Bronchial epithelial cell (primary cell): ENCODE results near the gene C5orf22. TPM values are rescaled to one million over a fixed set of nuclear protein-coding genes. Genes with fewer than 3 reads are reported as not detected.
"Not testable (repeated sequence)": the region's sequence is repeated elsewhere in the genome, so short reads cannot be mapped to it uniquely, and the experiment has no call there.

ENCODE experiments used
- DNase-seq: peaks from one replicate; pipeline ENCODE4 v3.0.0-alpha.2; 2010; ENCODE audit warnings: low read depth
- FAIRE-seq: peaks from 2 replicates; lab custom pipeline; 2011; peaks lifted over from hg19 to GRCh38; lab: Jason Lieb, UNC
- H3K27me3 ChIP-seq: 2 replicates; pipeline ENCODE4 v1.5.1; 2011; ENCODE audit warnings: low read length; ENCODE audit not compliant: control insufficient read depth, insufficient read depth
- H3K36me3 ChIP-seq: 2 replicates; pipeline ENCODE4 v1.5.1; 2011; ENCODE audit warnings: low read length; ENCODE audit not compliant: control insufficient read depth, insufficient read depth
- H3K4me3 ChIP-seq: 2 replicates; pipeline ENCODE4 v1.5.1; 2011; ENCODE audit warnings: mild to moderate bottlenecking, low read depth, low read length, control low read depth
- total RNA-seq: library from RNA; depleted of rRNA; stranded (reverse); fragments of >200 nt; gene quantifications from 2 replicates; pipeline ENCODE4 v1.2.1, GENCODE V29; 2014
- TF ChIP-seq, protein P1 (sequence below): IDR thresholded peaks from 2 replicates; pipeline ENCODE4 v1.5.1; 2011; ENCODE audit warnings: mild to moderate bottlenecking, moderate library complexity, low read length, control low read depth, inconsistent platforms; ENCODE audit not compliant: insufficient read depth, severe bottlenecking

C5orf22 gene
- total RNA-seq, 1 donor from 2014 or later: 15.5 TPM

DNA sequence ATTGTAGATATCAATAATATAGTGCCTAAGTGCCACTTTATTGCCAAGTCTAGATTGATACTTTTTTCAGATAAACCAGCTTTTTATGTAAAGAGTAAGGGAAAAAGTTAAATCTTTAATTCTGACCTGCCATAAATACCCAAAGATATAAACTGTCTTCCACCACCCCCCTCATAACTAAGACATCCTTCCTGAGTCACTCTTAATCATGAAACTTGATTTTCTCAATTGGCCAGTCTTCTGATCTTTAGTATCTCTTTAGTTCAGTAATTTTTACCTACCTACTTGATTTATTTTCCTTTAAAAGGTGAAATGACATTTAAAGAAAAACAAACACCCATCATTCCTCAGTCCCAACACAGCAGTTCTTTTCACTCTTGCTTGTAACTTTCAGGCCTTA, 21.8 kb downstream of the C5orf22 start:
- Histone ChIP-seq H3K4me3 (no peak overlapping the region), H3K36me3 (peaks cover 3% of the 10 kb centered on the region), H3K27me3 (no peaks in the 10 kb centered on the region)
- TF ChIP-seq, protein P1, sequence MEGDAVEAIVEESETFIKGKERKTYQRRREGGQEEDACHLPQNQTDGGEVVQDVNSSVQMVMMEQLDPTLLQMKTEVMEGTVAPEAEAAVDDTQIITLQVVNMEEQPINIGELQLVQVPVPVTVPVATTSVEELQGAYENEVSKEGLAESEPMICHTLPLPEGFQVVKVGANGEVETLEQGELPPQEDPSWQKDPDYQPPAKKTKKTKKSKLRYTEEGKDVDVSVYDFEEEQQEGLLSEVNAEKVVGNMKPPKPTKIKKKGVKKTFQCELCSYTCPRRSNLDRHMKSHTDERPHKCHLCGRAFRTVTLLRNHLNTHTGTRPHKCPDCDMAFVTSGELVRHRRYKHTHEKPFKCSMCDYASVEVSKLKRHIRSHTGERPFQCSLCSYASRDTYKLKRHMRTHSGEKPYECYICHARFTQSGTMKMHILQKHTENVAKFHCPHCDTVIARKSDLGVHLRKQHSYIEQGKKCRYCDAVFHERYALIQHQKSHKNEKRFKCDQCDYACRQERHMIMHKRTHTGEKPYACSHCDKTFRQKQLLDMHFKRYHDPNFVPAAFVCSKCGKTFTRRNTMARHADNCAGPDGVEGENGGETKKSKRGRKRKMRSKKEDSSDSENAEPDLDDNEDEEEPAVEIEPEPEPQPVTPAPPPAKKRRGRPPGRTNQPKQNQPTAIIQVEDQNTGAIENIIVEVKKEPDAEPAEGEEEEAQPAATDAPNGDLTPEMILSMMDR: no peak
- no peak for FAIRE-seq
- DNase-seq: peak; percentile 30

DNA sequence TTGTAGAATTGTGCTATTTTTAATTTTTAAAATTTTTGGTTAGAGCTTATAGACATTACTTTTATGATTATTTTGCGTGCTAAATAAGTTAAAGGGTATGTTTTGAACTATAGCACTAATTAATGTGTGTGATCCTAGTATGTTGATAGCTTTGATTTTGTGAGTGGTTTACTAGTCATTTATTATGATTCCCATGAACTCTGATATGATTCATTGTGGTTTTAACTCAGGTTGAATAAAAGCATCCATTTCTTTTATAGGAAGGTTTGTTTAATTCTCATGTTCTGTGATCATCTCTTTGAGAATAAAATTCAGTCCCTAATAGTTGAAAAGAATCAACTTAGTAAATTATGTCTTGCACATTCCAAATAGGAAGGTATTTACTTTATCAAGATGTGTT, 22.5 kb downstream of the C5orf22 start:
- H3K27me3 ChIP-seq: no peaks in the 10 kb centered on the region
- H3K36me3 ChIP-seq: peaks cover 3% of the 10 kb centered on the region
- FAIRE-seq (no peak), DNase-seq (peak; percentile 26)
- no peak overlapping the region for H3K4me3 ChIP-seq
- TF ChIP-seq, protein P1: no peak

DNA sequence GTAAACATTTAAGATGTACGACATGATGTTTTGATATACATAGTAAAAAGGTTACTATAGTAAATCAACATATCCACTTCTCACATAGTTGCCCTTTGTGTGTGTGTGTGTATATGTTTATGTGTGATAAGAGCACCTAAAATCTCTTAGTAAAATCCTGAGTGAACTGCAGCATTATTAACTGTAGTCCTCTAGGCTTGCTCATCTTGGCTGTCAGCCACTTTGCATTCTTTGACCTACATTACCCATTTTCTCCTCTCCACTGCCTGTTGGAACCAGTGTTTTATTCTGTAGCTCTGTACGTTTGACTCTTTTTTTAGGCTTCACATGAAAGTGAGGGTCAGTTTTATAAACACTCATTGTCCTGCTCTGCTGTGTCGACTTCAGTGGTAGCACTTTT, 24.4 kb downstream of the C5orf22 start:
- FAIRE-seq (no peak), DNase-seq (no peak)
- H3K27me3 ChIP-seq: no peaks in the 10 kb centered on the region
- peaks cover 2% of the 10 kb centered on the region for H3K36me3 ChIP-seq
- TF ChIP-seq, protein P1: no peak
- no peak overlapping the region for H3K4me3 ChIP-seq

DNA sequence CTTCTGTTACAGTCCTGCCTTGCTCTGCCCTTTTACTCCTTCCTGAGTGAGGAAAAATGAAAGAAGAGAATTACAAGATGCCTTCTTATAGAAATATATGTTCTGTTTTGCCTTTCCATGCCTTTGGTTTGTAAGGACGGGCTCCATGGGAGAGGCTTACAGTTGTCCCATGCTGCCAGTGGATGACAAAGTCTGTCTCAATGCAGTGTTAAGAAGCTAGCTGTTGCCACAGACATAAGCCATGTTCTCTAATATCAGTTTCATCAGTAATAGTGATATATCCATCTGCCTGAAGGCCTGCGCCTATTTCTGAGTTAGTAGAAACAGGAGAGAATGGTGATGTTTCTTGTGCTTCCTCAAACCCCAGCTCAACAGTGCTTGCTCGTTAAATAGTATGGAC, 27.8 kb downstream of the C5orf22 start:
- H3K4me3 ChIP-seq: no peak overlapping the region
- DNase-seq (no peak), FAIRE-seq (no peak)
- TF ChIP-seq, protein P1: no peak
- no peaks in the 10 kb centered on the region for H3K27me3 ChIP-seq
- no peaks in the 10 kb centered on the region for H3K36me3 ChIP-seq

DNA sequence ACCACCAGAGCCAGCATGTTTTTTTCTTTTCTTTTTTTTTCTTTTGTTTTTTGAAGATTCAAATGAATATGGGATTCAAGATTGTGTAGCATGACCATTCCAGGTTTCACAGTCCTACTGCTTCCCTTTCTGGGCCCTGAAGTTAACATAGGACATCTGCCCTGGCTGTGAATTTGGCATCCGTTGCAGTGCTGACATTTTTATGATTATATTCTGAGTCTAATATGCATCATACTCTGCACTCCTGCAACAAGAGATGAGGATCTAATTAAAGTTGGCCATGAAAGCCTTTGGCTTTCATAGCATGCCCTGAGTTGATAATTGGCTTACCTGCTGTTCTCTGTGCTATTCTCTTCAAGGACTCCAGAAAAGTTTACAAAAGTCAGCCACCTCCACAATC, 29.8 kb downstream of the C5orf22 start:
- DNase-seq (no peak), FAIRE-seq (no peak)
- Histone ChIP-seq H3K36me3 (no peaks in the 10 kb centered on the region), H3K27me3 (no peaks in the 10 kb centered on the region), H3K4me3 (no peak overlapping the region)
- TF ChIP-seq, protein P1: no peak

DNA sequence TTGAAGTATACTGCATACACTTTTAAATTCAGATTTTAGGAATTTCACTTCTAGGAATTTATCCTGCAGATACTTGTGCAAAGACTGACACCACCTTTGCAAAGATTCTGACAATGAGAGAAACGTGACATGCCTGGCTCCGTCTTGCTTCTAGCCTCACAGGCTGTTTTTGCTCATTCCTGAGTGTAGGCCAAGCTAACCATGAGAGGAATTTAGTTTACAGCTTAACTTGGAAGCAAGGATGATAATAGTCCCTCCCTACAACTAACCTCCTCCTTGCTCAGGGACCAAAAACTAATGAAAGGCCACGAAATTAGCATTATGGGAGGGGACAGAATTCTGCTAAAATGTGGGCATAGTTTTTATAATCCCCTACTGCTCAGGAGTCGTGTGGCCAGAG, 31.1 kb downstream of the C5orf22 start:
- no peak for DNase-seq
- H3K4me3 ChIP-seq: no peak overlapping the region
- no peaks in the 10 kb centered on the region for H3K27me3 ChIP-seq
- TF ChIP-seq, protein P1: no peak
- H3K36me3 ChIP-seq: no peaks in the 10 kb centered on the region
- no peak for FAIRE-seq

DNA sequence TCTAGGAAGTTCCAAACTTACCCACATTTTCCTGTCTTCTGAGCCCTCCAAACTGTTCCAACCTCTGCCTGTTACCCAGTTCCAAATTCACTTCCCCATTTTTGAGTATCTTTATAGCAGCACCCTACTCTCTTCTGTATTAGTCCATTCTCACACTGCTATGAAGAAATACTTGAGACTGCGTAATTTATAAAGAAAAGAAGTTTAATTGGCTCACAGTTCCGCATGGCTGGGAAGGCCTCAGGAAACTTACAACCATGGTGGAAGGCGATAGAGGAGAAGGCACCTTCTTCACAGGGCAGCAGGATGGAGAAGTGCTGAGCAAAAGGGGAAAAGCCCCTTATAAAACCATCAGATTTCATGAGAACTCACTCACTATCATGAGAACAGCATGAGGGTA, 34.3 kb downstream of the C5orf22 start:
- DNase-seq, H3K27me3 ChIP-seq, H3K4me3 ChIP-seq, H3K36me3 ChIP-seq, FAIRE-seq: not testable (repeated sequence)
